ENCODE results near the gene PTPRG.

Gene PTPRG

DNA sequence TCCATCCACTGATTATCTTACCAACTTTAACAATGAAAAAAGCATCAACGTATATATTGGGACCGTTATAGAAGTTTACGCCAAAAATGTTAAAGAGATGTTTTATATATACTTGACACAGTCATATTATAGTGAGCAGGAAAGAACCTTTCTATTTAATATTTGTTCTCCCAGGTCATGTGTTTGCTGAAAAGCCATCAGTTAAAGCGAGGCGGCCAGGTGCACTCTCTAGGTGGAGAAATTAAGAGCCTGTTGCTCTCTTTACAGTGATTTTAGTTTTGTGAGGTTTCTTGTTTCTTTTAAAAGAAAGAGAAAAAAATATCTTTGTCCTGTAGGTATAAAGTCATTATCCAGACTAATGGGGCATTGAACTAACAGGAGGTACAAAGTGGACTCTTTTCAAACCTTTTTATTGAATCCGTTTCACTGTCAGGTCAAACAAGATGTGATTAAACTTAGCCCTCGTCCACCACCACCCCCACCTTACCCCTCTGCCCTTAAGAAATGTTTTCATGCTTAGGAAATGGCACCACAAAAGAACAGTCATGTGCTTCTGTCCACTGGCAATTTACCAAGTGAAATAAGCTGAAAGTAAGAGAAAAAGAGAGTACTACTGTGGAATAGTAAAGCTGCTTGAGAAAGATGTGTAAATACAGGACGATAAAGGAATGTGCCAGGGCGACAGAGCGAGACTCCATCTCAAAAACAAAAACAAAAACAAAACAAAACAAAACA lies 279.9 kb downstream of the PTPRG start:
- no peak for TF ChIP-seq SIN3A (IDR thresholded peaks at IDR 0.05; ENCODE audit: borderline replicate concordance, insufficient read depth, low read length)
- no peak for TF ChIP-seq FOXP2 (optimal IDR thresholded peaks at IDR 0.05; ENCODE audit: borderline replicate concordance, extremely low read depth, extremely low read length, insufficient read depth)
- TF ChIP-seq, protein P1, sequence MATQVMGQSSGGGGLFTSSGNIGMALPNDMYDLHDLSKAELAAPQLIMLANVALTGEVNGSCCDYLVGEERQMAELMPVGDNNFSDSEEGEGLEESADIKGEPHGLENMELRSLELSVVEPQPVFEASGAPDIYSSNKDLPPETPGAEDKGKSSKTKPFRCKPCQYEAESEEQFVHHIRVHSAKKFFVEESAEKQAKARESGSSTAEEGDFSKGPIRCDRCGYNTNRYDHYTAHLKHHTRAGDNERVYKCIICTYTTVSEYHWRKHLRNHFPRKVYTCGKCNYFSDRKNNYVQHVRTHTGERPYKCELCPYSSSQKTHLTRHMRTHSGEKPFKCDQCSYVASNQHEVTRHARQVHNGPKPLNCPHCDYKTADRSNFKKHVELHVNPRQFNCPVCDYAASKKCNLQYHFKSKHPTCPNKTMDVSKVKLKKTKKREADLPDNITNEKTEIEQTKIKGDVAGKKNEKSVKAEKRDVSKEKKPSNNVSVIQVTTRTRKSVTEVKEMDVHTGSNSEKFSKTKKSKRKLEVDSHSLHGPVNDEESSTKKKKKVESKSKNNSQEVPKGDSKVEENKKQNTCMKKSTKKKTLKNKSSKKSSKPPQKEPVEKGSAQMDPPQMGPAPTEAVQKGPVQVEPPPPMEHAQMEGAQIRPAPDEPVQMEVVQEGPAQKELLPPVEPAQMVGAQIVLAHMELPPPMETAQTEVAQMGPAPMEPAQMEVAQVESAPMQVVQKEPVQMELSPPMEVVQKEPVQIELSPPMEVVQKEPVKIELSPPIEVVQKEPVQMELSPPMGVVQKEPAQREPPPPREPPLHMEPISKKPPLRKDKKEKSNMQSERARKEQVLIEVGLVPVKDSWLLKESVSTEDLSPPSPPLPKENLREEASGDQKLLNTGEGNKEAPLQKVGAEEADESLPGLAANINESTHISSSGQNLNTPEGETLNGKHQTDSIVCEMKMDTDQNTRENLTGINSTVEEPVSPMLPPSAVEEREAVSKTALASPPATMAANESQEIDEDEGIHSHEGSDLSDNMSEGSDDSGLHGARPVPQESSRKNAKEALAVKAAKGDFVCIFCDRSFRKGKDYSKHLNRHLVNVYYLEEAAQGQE (IDR thresholded peaks at IDR 0.05; ENCODE audit: insufficient read depth in 1 of 2, low read depth in 2 of 2, low read length in 2 of 2), result no peak
- no peak for TF ChIP-seq TAF1 (IDR thresholded peaks at IDR 0.05; ENCODE audit: borderline replicate concordance, insufficient read depth, low read length)
- no peak for TF ChIP-seq POLR2AphosphoS5 (IDR thresholded peaks at IDR 0.05; ENCODE audit: low read depth, low read length)

DNA sequence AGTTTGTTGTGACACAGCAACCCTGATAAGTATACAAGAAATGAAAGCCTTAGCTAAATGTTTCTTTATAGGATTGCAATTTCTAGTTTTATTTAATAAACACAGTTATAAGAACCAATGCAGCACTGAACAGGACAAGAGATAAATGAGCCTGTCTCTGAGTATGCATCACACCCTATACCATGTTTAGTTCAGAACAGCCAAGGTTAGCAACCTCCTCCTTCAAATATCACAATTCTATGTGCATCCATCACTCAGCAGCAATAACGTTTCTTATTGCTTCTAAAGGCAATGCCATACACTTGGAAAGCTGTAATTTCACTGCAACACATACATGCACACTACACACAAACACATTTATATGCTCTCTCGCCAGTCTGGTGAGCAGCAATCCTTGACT lies 280.6 kb downstream of the PTPRG start:
- TF ChIP-seq FOXP2 (optimal IDR thresholded peaks at IDR 0.05; ENCODE audit: borderline replicate concordance, extremely low read depth, extremely low read length, insufficient read depth), result no peak
- TF ChIP-seq POLR2AphosphoS5 (IDR thresholded peaks at IDR 0.05; ENCODE audit: low read depth, low read length), result no peak
- TF ChIP-seq, protein P1 (IDR thresholded peaks at IDR 0.05; ENCODE audit: insufficient read depth in 1 of 2, low read depth in 2 of 2, low read length in 2 of 2), result no peak
- TF ChIP-seq TAF1 (IDR thresholded peaks at IDR 0.05; ENCODE audit: borderline replicate concordance, insufficient read depth, low read length), result no peak
- TF ChIP-seq SIN3A (IDR thresholded peaks at IDR 0.05; ENCODE audit: borderline replicate concordance, insufficient read depth, low read length), result no peak

DNA sequence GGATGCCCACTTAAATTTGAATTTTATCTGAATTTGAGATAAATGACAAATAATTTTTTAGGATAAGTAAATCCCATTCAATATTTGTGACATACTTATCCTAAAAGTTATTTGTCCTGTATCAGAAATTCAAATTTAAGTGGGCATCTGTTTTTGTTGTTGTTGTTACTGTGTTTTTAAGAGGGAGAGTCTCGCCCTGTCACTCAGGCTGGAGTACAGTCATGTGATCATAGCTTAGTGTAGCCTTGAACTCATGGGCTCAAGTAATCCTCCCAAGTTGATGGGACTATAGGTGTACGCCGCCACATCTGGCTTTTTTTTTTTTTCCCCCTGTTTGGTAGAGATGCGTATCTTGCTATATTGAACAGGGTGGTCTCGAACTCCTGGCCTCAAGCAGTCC lies 283.0 kb downstream of the PTPRG start:
- TF ChIP-seq SIN3A (IDR thresholded peaks at IDR 0.05; ENCODE audit: borderline replicate concordance, insufficient read depth, low read length) (no peak), FOXP2 (optimal IDR thresholded peaks at IDR 0.05; ENCODE audit: borderline replicate concordance, extremely low read depth, extremely low read length, insufficient read depth) (no peak), TAF1 (IDR thresholded peaks at IDR 0.05; ENCODE audit: borderline replicate concordance, insufficient read depth, low read length) (no peak), POLR2AphosphoS5 (IDR thresholded peaks at IDR 0.05; ENCODE audit: low read depth, low read length) (no peak)
- TF ChIP-seq, protein P1 (IDR thresholded peaks at IDR 0.05; ENCODE audit: insufficient read depth in 1 of 2, low read depth in 2 of 2, low read length in 2 of 2), result no peak

DNA sequence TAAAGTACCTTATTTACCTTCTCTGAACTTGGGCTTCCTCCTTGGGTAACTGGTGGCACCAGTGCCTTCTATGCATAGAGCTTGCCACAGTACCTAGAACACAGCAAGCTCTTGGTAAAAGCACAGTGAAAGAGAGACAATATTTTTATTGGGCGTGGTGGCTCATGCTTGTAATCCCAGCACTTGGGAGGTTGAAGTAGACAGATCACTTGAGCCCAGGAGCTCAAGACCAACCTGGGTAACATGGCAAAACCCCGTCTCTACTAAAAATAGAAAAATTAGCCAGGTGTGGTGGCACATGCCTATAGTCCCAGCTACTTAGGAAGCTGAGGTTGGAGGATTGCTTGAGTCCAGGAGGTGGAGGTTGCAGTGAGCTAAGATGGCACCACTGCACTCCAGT lies 285.1 kb downstream of the PTPRG start:
- TF ChIP-seq TAF1 (IDR thresholded peaks at IDR 0.05; ENCODE audit: borderline replicate concordance, insufficient read depth, low read length) (no peak), SIN3A (IDR thresholded peaks at IDR 0.05; ENCODE audit: borderline replicate concordance, insufficient read depth, low read length) (no peak), FOXP2 (optimal IDR thresholded peaks at IDR 0.05; ENCODE audit: borderline replicate concordance, extremely low read depth, extremely low read length, insufficient read depth) (no peak), POLR2AphosphoS5 (IDR thresholded peaks at IDR 0.05; ENCODE audit: low read depth, low read length) (no peak)
- TF ChIP-seq, protein P1 (IDR thresholded peaks at IDR 0.05; ENCODE audit: insufficient read depth in 1 of 2, low read depth in 2 of 2, low read length in 2 of 2), result no peak

Data from PFSK-1 (cell line).